HTERT RPE-1 (cell line): ENCODE data around the gene PTPN1.
"Not testable (repeated sequence)": the region's sequence is repeated elsewhere in the genome, so short reads cannot be mapped to it uniquely, and the experiment has no call there.

ENCODE experiments used
- in situ Hi-C: fragments of 300-500 bp; cut with MboI; formaldehyde crosslinking; loops from 4 replicates; pipeline ENCODE4 v1.14.3; 2020; ENCODE audit warnings: low sequenced_read_pairs

PTPN1 gene

GRCh38 chr20:50602432-50603088 lies 92.4 kb downstream of the PTPN1 start:
- in situ Hi-C loops = no loop called here

- in situ Hi-C loops = no loop called here
Observed at GRCh38 chr20:50604451-50604850, 94.3 kb downstream of the PTPN1 start.

- in situ Hi-C loops = no loop called here
Observed at GRCh38 chr20:50605136-50605535, 95.0 kb downstream of the PTPN1 start.

GRCh38 chr20:50607436-50607835 lies 97.3 kb downstream of the PTPN1 start:
- in situ Hi-C loops = no loop called here

- in situ Hi-C loops = no loop called here
Observed at GRCh38 chr20:50607850-50608749, 97.9 kb downstream of the PTPN1 start.

- in situ Hi-C loops = no loop called here
Observed at GRCh38 chr20:50608750-50609104, 98.5 kb downstream of the PTPN1 start.

- in situ Hi-C loops = no loop called here
Observed at GRCh38 chr20:50609438-50609989, 99.3 kb downstream of the PTPN1 start.

- in situ Hi-C loops = no loop called here
Observed at GRCh38 chr20:50610212-50610718, 100.1 kb downstream of the PTPN1 start.

GRCh38 chr20:50611128-50611810 lies 101.1 kb downstream of the PTPN1 start:
- in situ Hi-C loops = no loop called here

- in situ Hi-C loops = no loop called here
Observed at GRCh38 chr20:50613438-50614169, 103.4 kb downstream of the PTPN1 start.

GRCh38 chr20:50615407-50615806 lies 105.2 kb downstream of the PTPN1 start:
- in situ Hi-C loops = no loop called here

- in situ Hi-C loops = no loop called here
Observed at GRCh38 chr20:50617022-50617421, 106.8 kb downstream of the PTPN1 start.

- in situ Hi-C loops = no loop called here
Observed at GRCh38 chr20:50618537-50618936, 108.4 kb downstream of the PTPN1 start.

- in situ Hi-C loops = not testable (repeated sequence)
Observed at GRCh38 chr20:50620459-50620858, 110.3 kb downstream of the PTPN1 start.

- in situ Hi-C loops = no loop called here
Observed at GRCh38 chr20:50621068-50621665, 111.0 kb downstream of the PTPN1 start.

GRCh38 chr20:50624351-50625016 lies 114.3 kb downstream of the PTPN1 start:
- in situ Hi-C loops = no loop called here

- in situ Hi-C loops = no loop called here
Observed at GRCh38 chr20:50625986-50626677, 115.9 kb downstream of the PTPN1 start.

- in situ Hi-C loops = no loop called here
Observed at GRCh38 chr20:50627747-50628146, 117.6 kb downstream of the PTPN1 start.

GRCh38 chr20:50628332-50628731 lies 118.1 kb downstream of the PTPN1 start:
- in situ Hi-C loops = no loop called here
